H9 (cell line): Measurements from ENCODE around the gene FPGT. TPM values are rescaled to one million over a fixed set of nuclear protein-coding genes. Genes with fewer than 3 reads are reported as not detected.

ENCODE experiments used
- DNase-seq: peaks from one replicate; pipeline ENCODE4 v3.0.0-alpha.2; 2017
- H2AFZ ChIP-seq: one replicate; pipeline ENCODE4 v1.6.1; 2013; ENCODE audit warnings: mild to moderate bottlenecking, low read length, control low read depth, moderate library complexity
- H2AK5ac ChIP-seq: 2 replicates; pipeline ENCODE4 v1.6.1; 2013; ENCODE audit warnings: low read length, control low read depth, mixed read lengths; ENCODE audit not compliant: insufficient read length
- H2BK120ac ChIP-seq: one replicate; pipeline ENCODE4 v1.6.1; 2013; ENCODE audit warnings: low read depth, mild to moderate bottlenecking, low read length, control low read depth, inconsistent platforms; ENCODE audit not compliant: poor library complexity, severe bottlenecking
- H2BK12ac ChIP-seq: 2 replicates; pipeline ENCODE4 v1.6.1; 2013; ENCODE audit warnings: low read length, control low read depth, mixed read lengths, low read depth; ENCODE audit not compliant: insufficient read length
- H2BK15ac ChIP-seq: 2 replicates; pipeline ENCODE4 v1.6.1; 2013; ENCODE audit warnings: low read depth, low read length, control low read depth
- H2BK20ac ChIP-seq: one replicate; pipeline ENCODE4 v1.6.1; 2013; ENCODE audit warnings: low read depth, mild to moderate bottlenecking, low read length, control low read depth, inconsistent platforms; ENCODE audit not compliant: poor library complexity, severe bottlenecking
- H2BK5ac ChIP-seq: 2 replicates; pipeline ENCODE4 v1.6.1; 2013; ENCODE audit warnings: low read length, control low read depth, mixed read lengths; ENCODE audit not compliant: insufficient read length
- H3K14ac ChIP-seq: 2 replicates; pipeline ENCODE4 v1.6.1; 2013; ENCODE audit warnings: low read length, control low read depth; ENCODE audit not compliant: insufficient read depth
- H3K18ac ChIP-seq: 2 replicates; pipeline ENCODE4 v1.6.1; 2013; ENCODE audit warnings: low read depth, mild to moderate bottlenecking, mixed read lengths, low read length, control low read depth; ENCODE audit not compliant: insufficient read length
- H3K23ac ChIP-seq: 2 replicates; pipeline ENCODE4 v1.6.1; 2013; ENCODE audit warnings: low read length, control low read depth, mixed read lengths, low read depth; ENCODE audit not compliant: insufficient read length
- H3K23me2 ChIP-seq: 2 replicates; pipeline ENCODE4 v1.6.1; 2013; ENCODE audit warnings: low read depth, mild to moderate bottlenecking, mixed read lengths, low read length, control low read depth; ENCODE audit not compliant: insufficient read length, poor library complexity, severe bottlenecking
- H3K27ac ChIP-seq: 2 replicates; pipeline ENCODE4 v1.5.1; 2013; ENCODE audit warnings: low read length, control low read depth, mixed read lengths, low read depth; ENCODE audit not compliant: insufficient read length
- H3K27me3 ChIP-seq: 2 replicates; pipeline ENCODE4 v1.6.1; 2013; ENCODE audit warnings: low read length, control low read depth, inconsistent platforms; ENCODE audit not compliant: insufficient read depth
- H3K4ac ChIP-seq: 2 replicates; pipeline ENCODE4 v1.6.1; 2013; ENCODE audit warnings: low read depth, mild to moderate bottlenecking, control low read depth, inconsistent platforms, low read length, moderate library complexity
- H3K4me1 ChIP-seq: 2 replicates; pipeline ENCODE4 v1.6.1; 2013; ENCODE audit warnings: low read length, control low read depth, inconsistent platforms; ENCODE audit not compliant: insufficient read depth
- H3K4me2 ChIP-seq: 2 replicates; pipeline ENCODE4 v1.6.1; 2013; ENCODE audit warnings: low read length, control low read depth, mixed read lengths; ENCODE audit not compliant: insufficient read length, insufficient read depth
- H3K56ac ChIP-seq: 2 replicates; pipeline ENCODE4 v1.6.1; 2013; ENCODE audit warnings: low read depth, mild to moderate bottlenecking, mixed read lengths, low read length, control low read depth; ENCODE audit not compliant: insufficient read length
- H3K79me1 ChIP-seq: 2 replicates; pipeline ENCODE4 v1.6.1; 2013; ENCODE audit warnings: low read depth, mild to moderate bottlenecking, moderate library complexity, low read length, control low read depth, inconsistent platforms; ENCODE audit not compliant: insufficient read depth, poor library complexity, severe bottlenecking
- H3K79me2 ChIP-seq: 2 replicates; pipeline ENCODE4 v1.6.1; 2013; ENCODE audit warnings: low read length, control low read depth, inconsistent platforms; ENCODE audit not compliant: insufficient read depth
- H3K9ac ChIP-seq: 2 replicates; pipeline ENCODE4 v1.6.1; 2013; ENCODE audit warnings: low read length, control low read depth, mixed read lengths; ENCODE audit not compliant: insufficient read length; ENCODE audit errors: extremely low read depth
- H3K9me3 ChIP-seq: one replicate; pipeline ENCODE4 v1.6.1; 2013; ENCODE audit warnings: low read depth, low read length, inconsistent platforms; ENCODE audit not compliant: control insufficient read depth
- H3T11ph ChIP-seq: one replicate; pipeline ENCODE4 v1.6.1; 2013; ENCODE audit warnings: mild to moderate bottlenecking, low read length, control low read depth, inconsistent platforms
- H4K20me1 ChIP-seq: one replicate; pipeline ENCODE4 v1.6.1; 2013; ENCODE audit not compliant: control insufficient read depth, insufficient read length, insufficient read depth
- H4K5ac ChIP-seq: 2 replicates; pipeline ENCODE4 v1.6.1; 2013; ENCODE audit warnings: low read depth, mild to moderate bottlenecking, mixed read lengths, low read length, control low read depth; ENCODE audit not compliant: insufficient read length
- H4K8ac ChIP-seq: replicated peaks from 2 replicates; pipeline ENCODE4 v1.6.1; 2013; ENCODE audit warnings: low read length, control low read depth, mixed read lengths, low read depth; ENCODE audit not compliant: insufficient read length
- H4K91ac ChIP-seq: 2 replicates; pipeline ENCODE4 v1.6.1; 2013; ENCODE audit warnings: low read depth, mild to moderate bottlenecking, moderate library complexity, mixed read lengths, low read length, control low read depth; ENCODE audit not compliant: insufficient read length
- H3K27ac Mint-ChIP-seq, 3 experiments: 2 replicates in 2 of 3; 3 replicates in 1 of 3; pipeline ENCODE4 v1.8.0; 2020 to 2021; ENCODE audit warnings: mixed read lengths in 3 of 3, mild to moderate bottlenecking in 1 of 3, moderate library complexity in 1 of 3
- H3K27me3 Mint-ChIP-seq: 2 replicates; pipeline ENCODE4 v1.8.0; 2021; ENCODE audit warnings: low read depth, mild to moderate bottlenecking, moderate library complexity, mixed read lengths
- H3K36me3 Mint-ChIP-seq, 3 experiments: 2 replicates in 2 of 3; 3 replicates in 1 of 3; pipeline ENCODE4 v1.8.0; 2020 to 2021; ENCODE audit warnings: low read depth in 3 of 3, mixed read lengths in 3 of 3; ENCODE audit not compliant: insufficient read depth in 1 of 3
- H3K4me1 Mint-ChIP-seq, 2 experiments: 2 replicates each; pipeline ENCODE4 v1.8.0; 2020; ENCODE audit warnings: mixed read lengths in 2 of 2
- H3K4me3 Mint-ChIP-seq, 2 experiments: 2 replicates in 1 of 2; 3 replicates in 1 of 2; pipeline ENCODE4 v1.8.0; 2020 to 2021; ENCODE audit warnings: mild to moderate bottlenecking in 2 of 2, mixed read lengths in 2 of 2, moderate library complexity in 1 of 2
- H3K9me3 Mint-ChIP-seq, 2 experiments: 2 replicates in 1 of 2; 3 replicates in 1 of 2; pipeline ENCODE4 v1.8.0; 2020; ENCODE audit warnings: mild to moderate bottlenecking in 2 of 2, mixed read lengths in 2 of 2, moderate library complexity in 1 of 2
- WGBS: extraction: QIAGEN DNeasy Blood & Tissue Kit; methylation state at CpG from one replicate; pipeline ENCODE4 v1.1.7; 2013; ENCODE audit warnings: missing lambda C conversion rate, low lambda C conversion rate, mixed read lengths; ENCODE audit not compliant: insufficient read length; ENCODE audit errors: extremely low coverage; 5-methylcytosine and 5-hydroxymethylcytosine counted together
- total RNA-seq: library from RNA; stranded (reverse); gene quantifications from 2 replicates; pipeline ENCODE4 v1.2.1, GENCODE V29; 2021
- TF ChIP-seq, protein P1 (sequence below): fragments of 200-600 bp; sonication (generic); conservative IDR thresholded peaks from 3 replicates; pipeline ENCODE4 v1.8.0; 2021; ENCODE audit warnings: antibody characterized with exemption, mild to moderate bottlenecking

FPGT gene
- total RNA-seq, 1 experiment from 2014 or later, result 5.2 TPM

DNA sequence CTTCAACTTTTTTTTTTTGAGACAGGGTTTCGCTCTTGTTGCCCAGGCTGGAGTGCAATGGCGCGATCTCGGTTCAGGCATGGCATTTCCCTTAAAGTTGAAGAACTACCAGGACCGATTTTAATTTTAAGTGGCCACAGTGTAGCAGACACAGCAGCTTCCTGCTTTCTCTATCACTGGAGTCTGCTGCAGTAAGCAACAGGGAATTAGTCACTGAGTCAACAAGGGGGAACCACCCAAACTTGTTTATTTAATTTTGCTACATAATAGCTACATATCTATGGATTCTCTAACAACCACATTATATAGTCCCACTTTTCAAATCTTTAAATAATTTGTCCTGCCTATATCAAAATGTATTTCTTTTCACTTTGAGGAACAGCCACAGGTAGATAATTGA, 24.7 kb downstream of the FPGT start:
- Histone ChIP-seq H4K5ac (no peak overlapping the region), H4K91ac (no peak overlapping the region), H3K18ac (no peak overlapping the region), H3K4ac (no peak overlapping the region), H3K9ac (no peak overlapping the region), H3K56ac (no peak overlapping the region), H2BK20ac (no peak overlapping the region), H3K9me3 (no peaks in the 10 kb centered on the region), H3K14ac (no peak overlapping the region), H3K79me1 (no peaks in the 10 kb centered on the region), H3K23me2 (no peaks in the 10 kb centered on the region), H3K23ac (no peak overlapping the region), H2BK15ac (no peak overlapping the region), H4K8ac (no peak overlapping the region), H3K27me3 (no peaks in the 10 kb centered on the region), H3K4me1 (no peaks in the 10 kb centered on the region), H2BK5ac (no peak overlapping the region), H2AK5ac (no peak overlapping the region), H2BK12ac (no peak overlapping the region), H3T11ph (no peak overlapping the region), H3K4me2 (no peak overlapping the region), H4K20me1 (no peaks in the 10 kb centered on the region), H3K27ac (no peak overlapping the region), H2AFZ (no peak overlapping the region), H3K79me2 (no peaks in the 10 kb centered on the region), H2BK120ac (no peak overlapping the region)
- no peak for DNase-seq
- no peak overlapping the region for H3K4me3 Mint-ChIP-seq
- H3K36me3 Mint-ChIP-seq, result no peaks in the 10 kb centered on the region
- H3K27me3 Mint-ChIP-seq, result no peaks in the 10 kb centered on the region; the same call in 1 of the 2 replicates
- no peaks in the 10 kb centered on the region for H3K9me3 Mint-ChIP-seq
- H3K4me1 Mint-ChIP-seq, result no peaks in the 10 kb centered on the region
- no CpG with 5 or more reads among the region's 5 CpGs for WGBS
- TF ChIP-seq, protein P1, sequence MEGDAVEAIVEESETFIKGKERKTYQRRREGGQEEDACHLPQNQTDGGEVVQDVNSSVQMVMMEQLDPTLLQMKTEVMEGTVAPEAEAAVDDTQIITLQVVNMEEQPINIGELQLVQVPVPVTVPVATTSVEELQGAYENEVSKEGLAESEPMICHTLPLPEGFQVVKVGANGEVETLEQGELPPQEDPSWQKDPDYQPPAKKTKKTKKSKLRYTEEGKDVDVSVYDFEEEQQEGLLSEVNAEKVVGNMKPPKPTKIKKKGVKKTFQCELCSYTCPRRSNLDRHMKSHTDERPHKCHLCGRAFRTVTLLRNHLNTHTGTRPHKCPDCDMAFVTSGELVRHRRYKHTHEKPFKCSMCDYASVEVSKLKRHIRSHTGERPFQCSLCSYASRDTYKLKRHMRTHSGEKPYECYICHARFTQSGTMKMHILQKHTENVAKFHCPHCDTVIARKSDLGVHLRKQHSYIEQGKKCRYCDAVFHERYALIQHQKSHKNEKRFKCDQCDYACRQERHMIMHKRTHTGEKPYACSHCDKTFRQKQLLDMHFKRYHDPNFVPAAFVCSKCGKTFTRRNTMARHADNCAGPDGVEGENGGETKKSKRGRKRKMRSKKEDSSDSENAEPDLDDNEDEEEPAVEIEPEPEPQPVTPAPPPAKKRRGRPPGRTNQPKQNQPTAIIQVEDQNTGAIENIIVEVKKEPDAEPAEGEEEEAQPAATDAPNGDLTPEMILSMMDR, result no peak
- no peak overlapping the region for H3K27ac Mint-ChIP-seq
